Activated gamma-delta T cell (primary cell): ENCODE data around the gene PPM1K.

Experiments used
- DNase-seq: peaks from one replicate; lab custom pipeline; 2025; lab: John Stamatoyannopoulos, UW
- total RNA-seq, 2 donors: gene quantifications; one replicate each; lab custom pipeline; 2026; lab: John Stamatoyannopoulos, UW

The PPM1K gene
- total RNA-seq: 142 to 145 reads per million in 2 donors

GRCh38 chr4:88284439-88285234, at the start of gene PPM1K:
Gene PPM1K (minus strand): TSS chr4:88284561. CDS start chr4:88278583, 5,978 bp downstream.
- DNase-seq: peak; percentile 100

GRCh38 chr4:88333741-88334405, 49.5 kb upstream of the PPM1K start:
- no peak for DNase-seq

GRCh38 chr4:88327665-88328064, 43.3 kb upstream of the PPM1K start:
- DNase-seq: no peak

- DNase-seq: no peak
Measured at GRCh38 chr4:88320780-88321373, 36.5 kb upstream of the PPM1K start.

- DNase-seq: no peak
Measured at GRCh38 chr4:88320224-88320779, 35.9 kb upstream of the PPM1K start.

- no peak for DNase-seq
Measured at GRCh38 chr4:88318751-88319350, 34.5 kb upstream of the PPM1K start.

GRCh38 chr4:88315460-88316017, 31.2 kb upstream of the PPM1K start:
- no peak for DNase-seq

- peak; percentile 6 for DNase-seq
Measured at GRCh38 chr4:88313088-88313624, 28.8 kb upstream of the PPM1K start.

GRCh38 chr4:88308587-88308986, 24.2 kb upstream of the PPM1K start:
- DNase-seq: no peak

- DNase-seq: no peak
Measured at GRCh38 chr4:88297725-88298454, 13.5 kb upstream of the PPM1K start.

- DNase-seq: no peak
Measured at GRCh38 chr4:88297212-88297516, 12.8 kb upstream of the PPM1K start.

GRCh38 chr4:88296413-88297211, 12.3 kb upstream of the PPM1K start:
- DNase-seq: no peak

- DNase-seq: no peak
Measured at GRCh38 chr4:88295656-88296055, 11.3 kb upstream of the PPM1K start.

GRCh38 chr4:88291003-88291402, 6.6 kb upstream of the PPM1K start:
- no peak for DNase-seq

- DNase-seq: no peak
Measured at GRCh38 chr4:88286897-88287296, 2.5 kb upstream of the PPM1K start.

GRCh38 chr4:88285235-88285653, 883 bp upstream of the PPM1K start:
- no peak for DNase-seq

- DNase-seq: peak; percentile 61
Measured at GRCh38 chr4:88283661-88284438, 511 bp downstream of the PPM1K start.

GRCh38 chr4:88280228-88280795, 4.0 kb downstream of the PPM1K start:
- no peak for DNase-seq

GRCh38 chr4:88277711-88278225, 6.6 kb downstream of the PPM1K start:
- DNase-seq: no peak
